CD4-positive, alpha-beta memory T cell (primary cell): ENCODE results near the gene CYP17A1. TPM values are rescaled to one million over a fixed set of nuclear protein-coding genes. Genes with fewer than 3 reads are reported as not detected.

Experiments
- CTCF ChIA-PET: fragments of 350-600 bp; sonication (Branson Sonifier 250); formaldehyde crosslinking; loops from one replicate; lab custom pipeline; 2021; ENCODE audit warnings: inconsistent platforms; ENCODE audit not compliant: partially characterized antibody; lab: Charles Lee
- POLR2A ChIA-PET: fragments of 350-600 bp; sonication (Branson Sonifier 250); formaldehyde crosslinking; loops from one replicate; lab custom pipeline; 2021; ENCODE audit not compliant: partially characterized antibody; lab: Charles Lee
- DNase-seq, 5 donors: peaks; one replicate each; pipeline versions ENCODE4 v3.0.0 to v3.0.0-alpha.2; 2020 to 2022; ENCODE audit warnings: mixed read lengths in 1 of 5
- H3K27ac ChIP-seq: one replicate; pipeline ENCODE4 v1.7.0; 2013; ENCODE audit warnings: low read depth, low read length
- H3K27me3 ChIP-seq: 2 replicates; pipeline ENCODE4 v1.7.0; 2013; ENCODE audit warnings: mild to moderate bottlenecking, low read length, moderate library complexity; ENCODE audit not compliant: insufficient read depth
- H3K36me3 ChIP-seq: 2 replicates; pipeline ENCODE4 v1.7.0; 2013; ENCODE audit warnings: mild to moderate bottlenecking, low read length, moderate library complexity; ENCODE audit not compliant: insufficient read depth
- H3K4me1 ChIP-seq: 2 replicates; pipeline ENCODE4 v1.7.0; 2013; ENCODE audit warnings: mild to moderate bottlenecking, low read length, moderate library complexity; ENCODE audit not compliant: insufficient read depth
- H3K4me3 ChIP-seq, 2 donors: one replicate each; pipeline ENCODE4 v1.7.0; 2013; ENCODE audit warnings: low read length in 2 of 2, mild to moderate bottlenecking in 1 of 2
- H3K9me3 ChIP-seq, 2 donors: one replicate each; pipeline ENCODE4 v1.7.0; 2013; ENCODE audit warnings: low read length in 2 of 2, control low read depth in 1 of 2; ENCODE audit not compliant: control insufficient read depth in 1 of 2
- H3K27ac Mint-ChIP-seq, 7 donors: one replicate each; pipeline ENCODE4 v1.8.0; 2020 to 2021; ENCODE audit warnings: mixed read lengths in 7 of 7, mild to moderate bottlenecking in 6 of 7, inconsistent platforms in 3 of 7, moderate library complexity in 3 of 7
- H3K27me3 Mint-ChIP-seq, 2 donors: one replicate each; pipeline ENCODE4 v1.8.0; 2020 to 2021; ENCODE audit warnings: mixed read lengths in 2 of 2
- H3K36me3 Mint-ChIP-seq, 2 donors: one replicate each; pipeline ENCODE4 v1.8.0; 2020 to 2021; ENCODE audit warnings: mixed read lengths in 2 of 2, inconsistent platforms in 1 of 2, mild to moderate bottlenecking in 1 of 2
- H3K4me1 Mint-ChIP-seq, 4 donors: one replicate each; pipeline ENCODE4 v1.8.0; 2020 to 2021; ENCODE audit warnings: mixed read lengths in 4 of 4, mild to moderate bottlenecking in 1 of 4
- H3K4me3 Mint-ChIP-seq, 8 donors: one replicate each; pipeline ENCODE4 v1.8.0; 2020 to 2021; ENCODE audit warnings: mixed read lengths in 8 of 8, mild to moderate bottlenecking in 7 of 8, moderate library complexity in 6 of 8, inconsistent platforms in 3 of 8
- H3K9me3 Mint-ChIP-seq, 8 donors: one replicate each; pipeline ENCODE4 v1.8.0; 2020 to 2021; ENCODE audit warnings: mixed read lengths in 8 of 8, mild to moderate bottlenecking in 5 of 8, inconsistent platforms in 3 of 8, moderate library complexity in 1 of 8
- intact Hi-C: fragments of 100-400 bp; cut with micrococcal nuclease; formaldehyde crosslinking; loops from one replicate; pipeline ENCODE4 v1.15.1; 2023
- polyA plus RNA-seq, 2 donors: library from polyadenylated mRNA; unstranded; fragments of 300-500 nt; fragmentation: Illumina TruSeq; gene quantifications; one replicate each; pipeline ENCODE4 v1.2.3, GENCODE V29; 2021
- total RNA-seq, 2 experiments: library from RNA; stranded (reverse); gene quantifications; one replicate each; pipeline ENCODE4 v1.2.3, GENCODE V29; 2021

Gene CYP17A1
- total and polyA plus RNA-seq, 4 experiments from 2014 or later = not detected

DNA sequence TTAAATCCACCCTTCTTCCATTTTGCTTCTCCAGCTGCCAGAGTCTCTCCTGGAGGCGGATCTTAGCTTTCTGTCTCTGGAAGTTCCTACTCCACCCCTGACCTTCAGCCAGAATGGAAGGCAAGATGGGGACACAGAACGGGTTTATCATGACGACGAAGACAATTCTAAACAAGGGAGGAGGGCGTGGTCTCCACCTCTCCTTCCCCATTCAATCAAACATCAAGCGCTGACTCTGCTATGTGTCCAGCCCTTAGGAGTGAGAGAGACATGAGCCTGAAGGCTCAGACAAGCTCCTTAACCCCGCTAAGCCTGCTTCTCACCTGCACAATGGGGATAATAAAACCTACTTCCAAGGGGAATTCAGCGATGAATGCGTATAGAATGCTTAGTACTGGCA lies 3.1 kb downstream of the CYP17A1 start:
- CTCF ChIA-PET = interaction anchor here (0.6 to 4.2 kb wide), 7 partner anchors 14 to 499 kb away, joined by 3 to 18 read pairs (median 5); partner anchors contain the start of gene WBP1L
- peaks cover 0 to 1% (median 0%) of the 10 kb centered on the region in 4 donors for H3K4me1 Mint-ChIP-seq
- peaks cover 0 to 7% of the 10 kb centered on the region in 2 donors for H3K36me3 Mint-ChIP-seq
- no peak overlapping the region for H3K27ac ChIP-seq
- POLR2A ChIA-PET = no interaction called here
- H3K27ac Mint-ChIP-seq = no peak overlapping the region
- intact Hi-C loops = no loop called here
- no peaks in the 10 kb centered on the region for H3K4me1 ChIP-seq
- no peaks in the 10 kb centered on the region for H3K27me3 ChIP-seq
- no peaks in the 10 kb centered on the region for H3K9me3 ChIP-seq
- no peak overlapping the region for H3K4me3 Mint-ChIP-seq
- no peaks in the 10 kb centered on the region for H3K36me3 ChIP-seq
- peaks cover 3 to 12% of the 10 kb centered on the region in 2 donors for H3K27me3 Mint-ChIP-seq
- peaks cover 0 to 20% (median 15%) of the 10 kb centered on the region in 8 donors for H3K9me3 Mint-ChIP-seq
- DNase-seq = no peak
- no peak overlapping the region for H3K4me3 ChIP-seq

DNA sequence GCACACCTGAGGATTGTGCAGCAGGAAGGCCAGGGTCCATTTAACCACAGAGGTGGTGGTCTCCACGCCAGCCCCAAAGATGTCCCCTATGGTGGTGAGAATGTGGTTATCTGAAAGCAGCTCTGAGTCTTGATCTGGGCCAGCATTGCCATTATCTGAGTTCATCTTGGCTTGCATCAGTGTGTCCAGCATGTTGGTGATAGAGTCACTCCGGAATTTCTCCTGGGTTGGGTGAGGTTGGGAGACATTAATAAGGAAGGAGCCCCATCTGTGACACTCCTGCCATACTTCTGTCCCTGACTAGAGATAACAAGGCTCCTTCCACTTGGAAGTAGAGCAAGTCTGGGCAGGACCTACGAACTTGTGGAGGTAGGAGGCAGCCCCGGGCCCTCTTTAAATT lies 4.2 kb downstream of the CYP17A1 start:
- H3K27me3 Mint-ChIP-seq = peaks cover 0 to 12% of the 10 kb centered on the region in 2 donors
- CTCF ChIA-PET = interaction anchor here (1.0 to 1.5 kb wide), 3 partner anchors 406 to 415 kb away, joined by 3 to 5 read pairs (median 4); no protein-coding TSS in a partner anchor
- H3K36me3 ChIP-seq = no peaks in the 10 kb centered on the region
- peaks cover 0 to 9% (median 7%) of the 10 kb centered on the region in 8 donors for H3K9me3 Mint-ChIP-seq
- peaks cover 0 to 1% (median 0%) of the 10 kb centered on the region in 4 donors for H3K4me1 Mint-ChIP-seq
- no peak overlapping the region for H3K27ac ChIP-seq
- no peaks in the 10 kb centered on the region for H3K9me3 ChIP-seq
- H3K4me3 Mint-ChIP-seq = no peak overlapping the region
- no peak for DNase-seq
- H3K36me3 Mint-ChIP-seq = peaks cover 0 to under 1% of the 10 kb centered on the region in 2 donors
- POLR2A ChIA-PET = no interaction called here
- no peak overlapping the region for H3K4me3 ChIP-seq
- no peaks in the 10 kb centered on the region for H3K27me3 ChIP-seq
- no peaks in the 10 kb centered on the region for H3K4me1 ChIP-seq
- no peak overlapping the region for H3K27ac Mint-ChIP-seq
- intact Hi-C loops = no loop called here

DNA sequence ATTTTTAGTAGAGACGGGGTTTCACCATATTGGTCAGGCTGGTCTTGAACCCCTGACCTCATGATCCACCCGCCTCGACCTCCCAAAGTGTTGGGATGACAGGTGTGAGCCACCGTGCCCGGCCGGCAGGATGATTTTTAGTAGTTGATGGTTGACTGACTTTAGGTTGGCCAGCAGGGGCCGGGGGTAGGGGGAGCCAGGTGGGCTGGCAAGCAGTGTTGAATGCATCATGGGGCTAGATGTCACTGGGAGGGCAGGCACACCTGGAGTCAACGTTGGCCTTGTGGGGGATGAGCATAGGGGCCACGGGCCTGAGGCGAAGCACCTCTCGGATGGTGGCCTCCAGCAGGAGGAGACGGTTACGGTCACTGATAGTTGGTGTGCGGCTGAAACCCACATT lies 5.0 kb downstream of the CYP17A1 start:
- H3K36me3 Mint-ChIP-seq = no peaks in the 10 kb centered on the region
- POLR2A ChIA-PET = no interaction called here
- Histone ChIP-seq H3K27ac (no peak overlapping the region), H3K4me3 (no peak overlapping the region), H3K4me1 (no peaks in the 10 kb centered on the region), H3K27me3 (no peaks in the 10 kb centered on the region), H3K36me3 (no peaks in the 10 kb centered on the region), H3K9me3 (no peaks in the 10 kb centered on the region)
- peaks cover 0 to 1% (median 0%) of the 10 kb centered on the region in 4 donors for H3K4me1 Mint-ChIP-seq
- peaks cover 0 to 1% (median under 1%) of the 10 kb centered on the region in 8 donors for H3K9me3 Mint-ChIP-seq
- CTCF ChIA-PET = no interaction called here
- H3K27ac Mint-ChIP-seq = no peak overlapping the region
- intact Hi-C loops = no loop called here
- no peak for DNase-seq
- H3K4me3 Mint-ChIP-seq = no peak overlapping the region
- H3K27me3 Mint-ChIP-seq = peaks cover 0 to 9% of the 10 kb centered on the region in 2 donors

DNA sequence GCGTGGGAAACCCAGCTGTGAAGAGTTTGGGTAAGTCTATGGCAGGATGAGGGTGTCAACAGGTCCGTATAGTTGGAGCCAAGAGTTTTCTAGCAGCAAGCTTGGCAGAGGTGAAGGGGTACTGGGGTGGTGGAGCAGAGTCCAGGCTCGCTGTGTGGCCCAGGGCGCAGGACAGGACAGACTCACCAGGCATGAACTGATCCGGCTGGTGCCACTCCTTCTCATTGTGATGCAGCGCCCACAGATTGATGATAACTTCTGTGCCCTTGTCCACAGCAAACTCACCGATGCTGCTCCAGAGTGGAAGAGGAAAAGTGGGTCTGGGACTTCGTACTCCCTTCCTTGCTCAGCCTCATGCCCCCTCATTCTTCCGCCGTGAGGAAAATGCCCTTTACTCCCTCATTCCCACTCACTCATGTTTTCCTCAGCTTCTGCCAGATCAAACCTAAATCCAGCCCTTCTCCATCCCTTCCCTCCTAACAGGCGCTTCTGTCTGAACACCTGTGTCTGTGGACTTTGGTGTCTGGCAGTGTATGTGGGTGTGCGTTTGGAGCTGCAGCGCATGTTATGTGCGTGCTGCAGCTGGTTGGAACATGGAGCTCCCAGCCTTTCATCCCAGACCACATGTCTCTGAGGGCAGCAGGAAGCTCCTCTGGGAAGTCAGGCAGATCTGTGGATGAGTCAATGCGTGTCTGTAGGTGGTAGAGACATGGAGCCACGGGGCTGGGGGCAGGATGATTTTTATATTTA lies 5.7 kb downstream of the CYP17A1 start:
- Histone ChIP-seq H3K9me3 (no peaks in the 10 kb centered on the region), H3K27me3 (no peaks in the 10 kb centered on the region), H3K27ac (no peak overlapping the region), H3K4me3 (no peak overlapping the region), H3K4me1 (no peaks in the 10 kb centered on the region), H3K36me3 (no peaks in the 10 kb centered on the region)
- peaks cover 0 to 7% of the 10 kb centered on the region in 2 donors for H3K27me3 Mint-ChIP-seq
- H3K36me3 Mint-ChIP-seq = no peaks in the 10 kb centered on the region
- no peak for DNase-seq
- intact Hi-C loops = no loop called here
- CTCF ChIA-PET = interaction anchor here (1.2 kb wide), 1 partner anchor 240 kb away, joined by 4 read pairs; no protein-coding TSS in a partner anchor
- H3K9me3 Mint-ChIP-seq = no peaks in the 10 kb centered on the region
- H3K4me3 Mint-ChIP-seq = no peak overlapping the region
- POLR2A ChIA-PET = no interaction called here
- H3K27ac Mint-ChIP-seq = no peak overlapping the region
- H3K4me1 Mint-ChIP-seq = peaks cover 0 to 3% (median 0%) of the 10 kb centered on the region in 4 donors

DNA sequence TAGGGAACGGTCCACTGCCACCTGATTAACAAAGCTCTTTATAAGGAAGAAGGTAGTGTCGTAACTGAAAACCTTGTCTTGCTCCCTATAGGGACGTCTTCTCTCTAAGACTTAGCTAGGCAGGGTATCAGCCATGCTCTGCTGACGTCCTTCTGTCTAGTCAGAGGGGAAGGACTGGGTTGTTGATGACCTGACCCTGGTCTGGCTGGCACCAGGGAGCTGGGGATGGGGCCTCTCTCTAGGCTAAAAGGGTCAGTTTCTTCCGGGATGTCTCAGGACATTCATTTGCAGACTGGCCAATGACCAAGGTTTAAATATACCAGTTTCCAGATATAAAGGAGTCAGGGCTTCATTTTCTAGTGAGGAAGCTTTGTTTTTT lies 9.6 kb downstream of the CYP17A1 start:
- Mint-ChIP-seq H3K4me1 (peaks cover 0 to 1% (median 0%) of the 10 kb centered on the region in 4 donors), H3K27ac (no peak overlapping the region), H3K27me3 (peaks cover 0 to 2% of the 10 kb centered on the region in 2 donors), H3K9me3 (no peaks in the 10 kb centered on the region), H3K4me3 (no peak overlapping the region), H3K36me3 (no peaks in the 10 kb centered on the region)
- DNase-seq = no peak
- intact Hi-C loops = no loop called here
- no peaks in the 10 kb centered on the region for H3K9me3 ChIP-seq
- CTCF ChIA-PET = interaction anchor here (0.9 to 1.0 kb wide), 2 partner anchors 10 to 416 kb away, joined by 3 to 6 read pairs; partner anchors contain the start of gene CYP17A1
- H3K4me1 ChIP-seq = no peaks in the 10 kb centered on the region
- H3K27me3 ChIP-seq = no peaks in the 10 kb centered on the region
- H3K27ac ChIP-seq = no peak overlapping the region
- POLR2A ChIA-PET = no interaction called here
- no peak overlapping the region for H3K4me3 ChIP-seq
- H3K36me3 ChIP-seq = no peaks in the 10 kb centered on the region

DNA sequence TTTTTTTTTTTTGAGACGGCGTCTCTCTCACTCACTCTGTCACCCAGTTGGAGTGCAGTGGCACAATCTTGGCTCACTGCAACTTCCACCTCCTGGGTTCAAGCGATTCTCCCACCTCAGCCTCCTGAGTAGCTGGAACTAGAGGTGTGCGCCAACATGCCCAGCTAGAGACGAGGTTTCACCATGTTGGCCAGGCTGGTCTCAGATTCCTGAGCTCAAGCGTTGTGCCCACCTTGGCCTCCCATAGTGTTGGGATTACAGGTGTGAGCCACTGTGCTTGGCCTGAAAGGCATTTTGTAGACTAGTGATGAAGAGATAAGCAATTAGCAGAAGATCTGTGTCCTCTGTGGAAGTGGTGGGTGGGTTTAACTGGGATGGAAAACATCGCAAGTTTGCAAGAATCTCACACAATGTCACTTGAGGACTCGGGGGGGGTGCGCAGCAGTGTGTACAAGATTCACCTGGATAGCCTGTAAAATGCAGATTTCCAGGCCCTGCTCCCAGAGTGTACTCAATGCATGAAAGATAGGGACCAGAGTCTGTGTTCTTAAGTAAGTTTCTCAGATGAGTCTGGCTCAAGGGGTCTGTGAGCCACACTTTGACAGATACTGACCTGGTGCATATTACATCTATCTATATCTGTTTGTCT lies 10.9 kb downstream of the CYP17A1 start:
- intact Hi-C loops = no loop called here
- H3K36me3 ChIP-seq = no peaks in the 10 kb centered on the region
- H3K4me1 Mint-ChIP-seq = peaks cover 0 to 1% (median 0%) of the 10 kb centered on the region in 4 donors
- no peak overlapping the region for H3K27ac Mint-ChIP-seq
- no peaks in the 10 kb centered on the region for H3K9me3 ChIP-seq
- no peaks in the 10 kb centered on the region for H3K36me3 Mint-ChIP-seq
- H3K27me3 Mint-ChIP-seq = peaks cover 0 to 2% of the 10 kb centered on the region in 2 donors
- no peak overlapping the region for H3K27ac ChIP-seq
- ChIA-PET CTCF (interaction anchor here (0.7 kb wide), 1 partner anchor 12 kb away, joined by 5 read pairs; no protein-coding TSS in a partner anchor), POLR2A (no interaction called here)
- no peak for DNase-seq
- no peak overlapping the region for H3K4me3 ChIP-seq
- H3K4me3 Mint-ChIP-seq = no peak overlapping the region
- H3K4me1 ChIP-seq = no peaks in the 10 kb centered on the region
- no peaks in the 10 kb centered on the region for H3K9me3 Mint-ChIP-seq
- no peaks in the 10 kb centered on the region for H3K27me3 ChIP-seq

DNA sequence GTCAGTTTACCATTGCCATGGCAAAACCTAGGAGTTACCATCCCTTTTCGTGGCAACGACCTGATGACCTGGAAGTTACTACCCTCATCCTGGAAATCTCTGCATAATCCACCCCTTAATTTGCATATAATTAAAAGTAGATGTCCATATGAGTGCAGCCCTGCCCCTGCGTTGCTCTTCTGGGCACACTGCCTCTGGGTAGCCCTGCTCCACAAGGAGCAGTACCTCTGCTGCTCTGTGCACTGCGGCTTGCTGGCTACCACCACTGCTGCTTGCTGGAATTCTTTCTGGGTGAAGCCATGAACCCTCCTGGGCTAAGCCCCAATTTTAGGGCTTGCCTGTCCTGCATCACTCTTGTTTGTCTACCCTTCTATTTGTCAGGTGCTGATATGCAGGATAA lies 12.5 kb downstream of the CYP17A1 start:
- intact Hi-C loops = no loop called here
- POLR2A ChIA-PET = no interaction called here
- DNase-seq = no peak
- Histone ChIP-seq H3K4me1 (no peaks in the 10 kb centered on the region), H3K27ac (no peak overlapping the region), H3K36me3 (no peaks in the 10 kb centered on the region), H3K27me3 (no peaks in the 10 kb centered on the region), H3K9me3 (no peaks in the 10 kb centered on the region), H3K4me3 (no peak overlapping the region)
- Mint-ChIP-seq H3K4me1 (peaks cover 0 to 1% (median 0%) of the 10 kb centered on the region in 4 donors), H3K4me3 (no peak overlapping the region), H3K27me3 (peaks cover 0 to 2% of the 10 kb centered on the region in 2 donors), H3K9me3 (no peaks in the 10 kb centered on the region), H3K27ac (no peak overlapping the region), H3K36me3 (no peaks in the 10 kb centered on the region)
- CTCF ChIA-PET = no interaction called here
